GM12878 (cell line): ENCODE results near the gene ACP4. TPM values are rescaled to one million over a fixed set of nuclear protein-coding genes. Genes with fewer than 3 reads are reported as not detected.

Source experiments
- ATAC-seq: fragments of 200-7000 bp; cut with Tn5 transposase; 3 replicates; pipeline ENCODE4 v1.9.1; 2020; ENCODE audit warnings: mild to moderate bottlenecking, moderate library complexity
- BruUV-seq: library from RNA; stranded (reverse); fragments of 400-500 nt; replicated peaks from 2 replicates; lab custom pipeline; 2021; lab: Mats Ljungman, UMichigan
- CTCF ChIA-PET: fragments of 300-600 bp; sonication (Branson Sonifier 250); formaldehyde crosslinking; extraction: SDS; loops from one replicate; lab custom pipeline; 2021; ENCODE audit warnings: inconsistent platforms; lab: Yijun Ruan, JAX
- POLR2A ChIA-PET: fragments of 350-600 bp; formaldehyde crosslinking; extraction: SDS; loops from one replicate; lab custom pipeline; 2021; ENCODE audit warnings: inconsistent platforms; lab: Charles Lee
- RAD21 ChIA-PET: fragments of 300-600 bp; sonication (Branson Sonifier 250); formaldehyde crosslinking; loops from one replicate; lab custom pipeline; 2023; ENCODE audit warnings: antibody characterized with exemption; ENCODE audit not compliant: unreplicated experiment; lab: Charles Lee
- SMC1A ChIA-PET: fragments of 300-600 bp; sonication (Branson Sonifier 250); formaldehyde crosslinking; loops from one replicate; lab custom pipeline; 2023; ENCODE audit not compliant: unreplicated experiment, uncharacterized antibody; lab: Charles Lee
- DNase-seq: peaks from one replicate; pipeline ENCODE4 v3.0.0-alpha.2; 2011; ENCODE audit warnings: low read depth, low spot score
- FAIRE-seq: peaks from 3 replicates; lab custom pipeline; 2011; peaks lifted over from hg19 to GRCh38; lab: Jason Lieb, UNC
- H2AFZ ChIP-seq: 2 replicates; pipeline ENCODE4 v1.6.0; 2011; ENCODE audit warnings: low read depth, low read length, control low read depth; ENCODE audit not compliant: control insufficient read depth
- H3K27ac ChIP-seq: 2 replicates; pipeline ENCODE4 v1.5.1; 2011; ENCODE audit warnings: control low read depth; ENCODE audit not compliant: control insufficient read depth, insufficient read depth
- H3K27me3 ChIP-seq, 2 experiments: replicated peaks in 1 of 2; 2 replicates each; pipeline versions ENCODE4 v1.6.0 to v1.6.1; 2011; ENCODE audit warnings: low read length in 1 of 2; ENCODE audit not compliant: control insufficient read depth in 2 of 2, insufficient read depth in 2 of 2
- H3K36me3 ChIP-seq, 2 experiments: 2 replicates each; pipeline ENCODE4 v1.5.1; 2011; ENCODE audit warnings: low read length in 1 of 2; ENCODE audit not compliant: control insufficient read depth in 2 of 2, insufficient read depth in 2 of 2
- H3K4me1 ChIP-seq: 2 replicates; pipeline ENCODE4 v1.6.1; 2011; ENCODE audit warnings: mild to moderate bottlenecking, low read length, moderate library complexity, mixed read lengths; ENCODE audit not compliant: control insufficient read depth, insufficient read depth
- H3K4me2 ChIP-seq: 2 replicates; pipeline ENCODE4 v1.6.0; 2011; ENCODE audit warnings: control low read depth; ENCODE audit not compliant: control insufficient read depth, insufficient read depth
- H3K4me3 ChIP-seq: fragments of 200-600 bp; sonication (generic); 2 replicates; pipeline ENCODE4 v1.5.1; 2016
- H3K79me2 ChIP-seq: 2 replicates; pipeline ENCODE4 v1.6.0; 2011; ENCODE audit warnings: low read length; ENCODE audit not compliant: control insufficient read depth, insufficient read depth
- H3K9ac ChIP-seq: 2 replicates; pipeline ENCODE4 v1.8.0; 2011; ENCODE audit warnings: low read length, control low read depth, mixed read lengths; ENCODE audit not compliant: control insufficient read depth, insufficient read depth
- H3K9me3 ChIP-seq: replicated peaks from 3 replicates; pipeline ENCODE4 v1.5.1; 2011; ENCODE audit warnings: mild to moderate bottlenecking, low read length; ENCODE audit not compliant: control insufficient read depth, insufficient read depth
- H4K20me1 ChIP-seq: 2 replicates; pipeline ENCODE4 v1.6.0; 2011; ENCODE audit not compliant: control insufficient read depth, insufficient read depth
- BACH1 ChIP-seq: fragments of 450-650 bp; IDR thresholded peaks from 2 replicates; pipeline ENCODE4 v1.6.1; 2017; ENCODE audit warnings: mild to moderate bottlenecking, borderline replicate concordance
- BCL11A ChIP-seq: IDR thresholded peaks from 2 replicates; pipeline ENCODE4 v1.6.1; 2011; ENCODE audit warnings: low read depth, low read length
- CREB1 ChIP-seq: IDR thresholded peaks from 2 replicates; pipeline ENCODE4 v1.6.1; 2012; ENCODE audit warnings: low read depth, mild to moderate bottlenecking, inconsistent platforms
- ESRRA ChIP-seq: IDR thresholded peaks from 2 replicates; pipeline ENCODE4 v1.6.1; 2012; ENCODE audit warnings: mild to moderate bottlenecking, low read length, improper control_type of control experiment
- HDAC6 ChIP-seq: fragments of 200-600 bp; sonication (generic); IDR thresholded peaks from one replicate; pipeline ENCODE4 v1.8.0; 2017; ENCODE audit warnings: antibody characterized with exemption; ENCODE audit not compliant: unreplicated experiment
- NR2C1 ChIP-seq: fragments of 450-650 bp; IDR thresholded peaks from 2 replicates; pipeline ENCODE4 v1.6.1; 2017; ENCODE audit warnings: antibody characterized with exemption, mild to moderate bottlenecking, moderate library complexity
- NRF1 ChIP-seq: conservative IDR thresholded peaks from 2 replicates; pipeline ENCODE4 v1.6.1; 2011; ENCODE audit warnings: mild to moderate bottlenecking, low read depth, low read length, improper control_type of control experiment
- RFX5 ChIP-seq: IDR thresholded peaks from 2 replicates; pipeline ENCODE4 v1.6.1; 2011; ENCODE audit warnings: low read depth, low read length, improper control_type of control experiment
- STAT3 ChIP-seq: IDR thresholded peaks from 2 replicates; pipeline ENCODE4 v1.6.1; 2011; ENCODE audit warnings: low read depth, low read length, improper control_type of control experiment
- WRNIP1 ChIP-seq: IDR thresholded peaks from 2 replicates; pipeline ENCODE4 v1.6.1; 2011; ENCODE audit warnings: low read depth, low read length, improper control_type of control experiment, borderline replicate concordance
- WGBS: methylation state at CpG from one replicate; pipeline ENCODE4 v1.1.6; 2016; ENCODE audit warnings: low lambda C conversion rate; ENCODE audit not compliant: insufficient replicate concordance, insufficient coverage; ENCODE audit errors: missing lambda C conversion rate; 5-methylcytosine and 5-hydroxymethylcytosine counted together
- in situ Hi-C: fragments of 300-500 bp; cut with MboI; formaldehyde crosslinking; loops from 9 replicates; pipeline ENCODE4 v1.14.3; 2018; ENCODE audit warnings: mixed read lengths
- intact Hi-C: fragments of 100-400 bp; cut with micrococcal nuclease; formaldehyde crosslinking; loops from one replicate; pipeline ENCODE4 v1.14.2; 2022; ENCODE audit not compliant: unreplicated experiment
- polyA plus RNA-seq, 11 experiments: library from polyadenylated mRNA; depleted of rRNA in 4 of 11; unstranded in 6 of 11; stranded (reverse) in 5 of 11; fragments of >200 nt; fragmentation: Nextera tagmentation in 4 of 11; fragmentation: Illumina TruSeq in 1 of 11; extraction: Ambion mirVana in 4 of 11; extraction: Trizol in 1 of 11; gene quantifications; 1 replicate in 1 of 11; 2 replicates in 10 of 11; pipeline versions ENCODE4 v1.2.1 to v1.2.3, GENCODE V29; 2011 to 2016; ENCODE audit warnings: inconsistent platforms in 2 of 11, missing spikeins in 2 of 11, low read depth in 1 of 11
- total RNA-seq, 4 experiments: library from RNA; depleted of rRNA in 3 of 4; stranded (reverse); fragments of >200 nt in 3 of 4; fragmentation: Illumina TruSeq in 1 of 4; extraction: Trizol in 1 of 4; gene quantifications; 2 replicates each; pipeline versions ENCODE4 v1.2.1 to v1.2.3, GENCODE V29; 2013 to 2021
- TF ChIP-seq, protein P1 (sequence below): IDR thresholded peaks from 2 replicates; pipeline ENCODE4 v1.6.1; 2011; ENCODE audit warnings: borderline replicate concordance, low read depth, mild to moderate bottlenecking, moderate library complexity, mixed read lengths, low read length; ENCODE audit not compliant: insufficient read depth; ENCODE audit errors: extremely low read length
- TF ChIP-seq, protein P2 (sequence below): fragments of 450-650 bp; IDR thresholded peaks from 2 replicates; pipeline ENCODE4 v1.6.1; 2016; ENCODE audit warnings: mild to moderate bottlenecking
- TF ChIP-seq, protein P3 (sequence below): fragments of 450-650 bp; IDR thresholded peaks from 2 replicates; pipeline ENCODE4 v1.6.1; 2016; ENCODE audit warnings: mild to moderate bottlenecking

The ACP4 gene
- total and polyA plus RNA-seq, 10 of the 15 experiments (the other 5 are each of a cell fraction or from before 2014, with no cell fraction given), result not detected

DNA sequence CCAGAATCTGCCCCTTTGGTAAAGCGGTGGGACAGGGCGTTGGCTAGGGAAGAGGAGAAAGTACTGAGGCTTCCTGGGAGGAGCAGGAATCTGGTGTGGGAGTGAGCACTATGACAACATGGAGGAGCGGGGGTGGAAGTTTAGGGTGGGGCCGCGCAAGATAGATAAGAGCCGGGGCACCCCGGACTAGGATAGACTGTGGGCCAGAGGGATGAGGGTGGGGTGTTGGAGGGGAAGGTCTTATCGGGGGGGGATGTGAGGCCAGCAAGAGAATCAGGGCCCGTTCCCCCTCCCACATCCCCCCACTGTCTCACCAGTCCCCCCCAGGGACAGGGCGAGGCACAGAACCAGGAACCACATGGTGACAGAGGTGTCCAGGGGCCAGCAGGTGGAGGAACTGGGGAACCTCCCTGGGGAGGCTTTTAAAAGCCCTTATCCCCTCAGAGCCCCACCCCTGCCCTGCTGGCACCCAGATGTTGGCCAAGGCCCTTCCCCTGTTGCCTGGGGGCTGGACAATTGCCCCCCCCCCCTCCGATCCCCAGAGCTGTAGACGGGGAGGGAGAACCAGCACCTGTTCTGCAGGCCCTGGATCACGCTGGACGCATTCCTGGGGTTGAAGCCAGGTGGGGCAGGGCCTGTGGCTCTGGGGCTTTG is 33.3 kb downstream of the ACP4 start, which contains the start of gene KLK1:
Gene KLK1, minus strand, starts transcription at position 399 of the 654 bp plus-strand sequence. Its CDS starts 39 bp downstream, at position 360.
- ChIA-PET RAD21 (no interaction called here), SMC1A (no interaction called here), POLR2A (no interaction called here), CTCF (interaction anchor here (1.3 kb wide), 1 partner anchor 82 kb away, joined by 3 read pairs; no protein-coding TSS in a partner anchor)
- ATAC-seq (no peak), DNase-seq (no peak), FAIRE-seq (no peak)
- Histone ChIP-seq H3K4me3 (no peak within 1 kb of the TSS), H3K4me1 (peaks cover 24% of the 10 kb centered on the region), H3K4me2 (no peak within 1 kb of the TSS), H3K27me3 (no peaks in the 10 kb centered on the region), H3K27ac (no peak within 1 kb of the TSS), H4K20me1 (no peaks in the 10 kb centered on the region), H3K36me3 (no peaks in the 10 kb centered on the region), H3K79me2 (peaks cover 4% of the 10 kb centered on the region), H3K9me3 (no peaks in the 10 kb centered on the region), H2AFZ (no peak within 1 kb of the TSS), H3K9ac (no peak within 1 kb of the TSS)
- 37% methylated on average over 9 of the region's 14 CpGs for WGBS
- BruUV-seq, result no TSS peak
- TF ChIP-seq RFX5 (no peak), ESRRA (no peak), NR2C1 (no peak), HDAC6 (no peak), NRF1 (no peak), STAT3 (no peak), BCL11A (no peak), CREB1 (no peak), WRNIP1 (no peak), BACH1 (no peak)
- TF ChIP-seq, protein P1, sequence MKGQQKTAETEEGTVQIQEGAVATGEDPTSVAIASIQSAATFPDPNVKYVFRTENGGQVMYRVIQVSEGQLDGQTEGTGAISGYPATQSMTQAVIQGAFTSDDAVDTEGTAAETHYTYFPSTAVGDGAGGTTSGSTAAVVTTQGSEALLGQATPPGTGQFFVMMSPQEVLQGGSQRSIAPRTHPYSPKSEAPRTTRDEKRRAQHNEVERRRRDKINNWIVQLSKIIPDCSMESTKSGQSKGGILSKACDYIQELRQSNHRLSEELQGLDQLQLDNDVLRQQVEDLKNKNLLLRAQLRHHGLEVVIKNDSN, result no peak
- TF ChIP-seq, protein P2, sequence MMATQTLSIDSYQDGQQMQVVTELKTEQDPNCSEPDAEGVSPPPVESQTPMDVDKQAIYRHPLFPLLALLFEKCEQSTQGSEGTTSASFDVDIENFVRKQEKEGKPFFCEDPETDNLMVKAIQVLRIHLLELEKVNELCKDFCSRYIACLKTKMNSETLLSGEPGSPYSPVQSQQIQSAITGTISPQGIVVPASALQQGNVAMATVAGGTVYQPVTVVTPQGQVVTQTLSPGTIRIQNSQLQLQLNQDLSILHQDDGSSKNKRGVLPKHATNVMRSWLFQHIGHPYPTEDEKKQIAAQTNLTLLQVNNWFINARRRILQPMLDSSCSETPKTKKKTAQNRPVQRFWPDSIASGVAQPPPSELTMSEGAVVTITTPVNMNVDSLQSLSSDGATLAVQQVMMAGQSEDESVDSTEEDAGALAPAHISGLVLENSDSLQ, result no peak
- TF ChIP-seq, protein P3, sequence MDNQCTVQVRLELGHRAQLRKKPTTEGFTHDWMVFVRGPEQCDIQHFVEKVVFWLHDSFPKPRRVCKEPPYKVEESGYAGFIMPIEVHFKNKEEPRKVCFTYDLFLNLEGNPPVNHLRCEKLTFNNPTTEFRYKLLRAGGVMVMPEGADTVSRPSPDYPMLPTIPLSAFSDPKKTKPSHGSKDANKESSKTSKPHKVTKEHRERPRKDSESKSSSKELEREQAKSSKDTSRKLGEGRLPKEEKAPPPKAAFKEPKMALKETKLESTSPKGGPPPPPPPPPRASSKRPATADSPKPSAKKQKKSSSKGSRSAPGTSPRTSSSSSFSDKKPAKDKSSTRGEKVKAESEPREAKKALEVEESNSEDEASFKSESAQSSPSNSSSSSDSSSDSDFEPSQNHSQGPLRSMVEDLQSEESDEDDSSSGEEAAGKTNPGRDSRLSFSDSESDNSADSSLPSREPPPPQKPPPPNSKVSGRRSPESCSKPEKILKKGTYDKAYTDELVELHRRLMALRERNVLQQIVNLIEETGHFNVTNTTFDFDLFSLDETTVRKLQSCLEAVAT, result no peak
- in situ Hi-C loops (no loop called here), intact Hi-C loops (no loop called here)
